GM12874 (cell line): ENCODE results near the gene RCC1.

ENCODE experiments used
- CTCF ChIP-seq: IDR thresholded peaks from 2 replicates; pipeline ENCODE4 v1.5.1; 2011; ENCODE audit warnings: low read depth, mild to moderate bottlenecking, control low read depth, low read length, moderate library complexity; ENCODE audit not compliant: insufficient read depth

The RCC1 gene

GRCh38 chr1:28571911-28572310 lies 66.1 kb downstream of the RCC1 start:
- no peak for TF ChIP-seq CTCF

GRCh38 chr1:28573564-28573963 lies 67.7 kb downstream of the RCC1 start:
- TF ChIP-seq CTCF, result no peak

GRCh38 chr1:28577052-28577678 lies 71.3 kb downstream of the RCC1 start:
- no peak for TF ChIP-seq CTCF

- TF ChIP-seq CTCF, result no peak
Measured at GRCh38 chr1:28577738-28578536, 72.1 kb downstream of the RCC1 start.

- TF ChIP-seq CTCF, result no peak
Measured at GRCh38 chr1:28578696-28579218, 72.9 kb downstream of the RCC1 start.

- TF ChIP-seq CTCF, result no peak
Measured at GRCh38 chr1:28579401-28579800, 73.6 kb downstream of the RCC1 start.

GRCh38 chr1:28580722-28581530 lies 75.1 kb downstream of the RCC1 start:
- peak; percentile 26 for TF ChIP-seq CTCF
